Measurements from ENCODE around the gene SLC10A2.
"Not testable (repeated sequence)": the region's sequence is repeated elsewhere in the genome, so short reads cannot be mapped to it uniquely, and the experiment has no call there.

The SLC10A2 gene, protein sequence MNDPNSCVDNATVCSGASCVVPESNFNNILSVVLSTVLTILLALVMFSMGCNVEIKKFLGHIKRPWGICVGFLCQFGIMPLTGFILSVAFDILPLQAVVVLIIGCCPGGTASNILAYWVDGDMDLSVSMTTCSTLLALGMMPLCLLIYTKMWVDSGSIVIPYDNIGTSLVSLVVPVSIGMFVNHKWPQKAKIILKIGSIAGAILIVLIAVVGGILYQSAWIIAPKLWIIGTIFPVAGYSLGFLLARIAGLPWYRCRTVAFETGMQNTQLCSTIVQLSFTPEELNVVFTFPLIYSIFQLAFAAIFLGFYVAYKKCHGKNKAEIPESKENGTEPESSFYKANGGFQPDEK

GRCh38 chr13:103066079-103066780 is at the start of gene SLC10A2:
Gene SLC10A2, minus strand, starts transcription at chr13:103066417. Its CDS starts 168 bp downstream, at chr13:103066249.
- TF ChIP-seq, protein P1, sequence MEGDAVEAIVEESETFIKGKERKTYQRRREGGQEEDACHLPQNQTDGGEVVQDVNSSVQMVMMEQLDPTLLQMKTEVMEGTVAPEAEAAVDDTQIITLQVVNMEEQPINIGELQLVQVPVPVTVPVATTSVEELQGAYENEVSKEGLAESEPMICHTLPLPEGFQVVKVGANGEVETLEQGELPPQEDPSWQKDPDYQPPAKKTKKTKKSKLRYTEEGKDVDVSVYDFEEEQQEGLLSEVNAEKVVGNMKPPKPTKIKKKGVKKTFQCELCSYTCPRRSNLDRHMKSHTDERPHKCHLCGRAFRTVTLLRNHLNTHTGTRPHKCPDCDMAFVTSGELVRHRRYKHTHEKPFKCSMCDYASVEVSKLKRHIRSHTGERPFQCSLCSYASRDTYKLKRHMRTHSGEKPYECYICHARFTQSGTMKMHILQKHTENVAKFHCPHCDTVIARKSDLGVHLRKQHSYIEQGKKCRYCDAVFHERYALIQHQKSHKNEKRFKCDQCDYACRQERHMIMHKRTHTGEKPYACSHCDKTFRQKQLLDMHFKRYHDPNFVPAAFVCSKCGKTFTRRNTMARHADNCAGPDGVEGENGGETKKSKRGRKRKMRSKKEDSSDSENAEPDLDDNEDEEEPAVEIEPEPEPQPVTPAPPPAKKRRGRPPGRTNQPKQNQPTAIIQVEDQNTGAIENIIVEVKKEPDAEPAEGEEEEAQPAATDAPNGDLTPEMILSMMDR (conservative IDR thresholded peaks at IDR 0.05) = no peak
- no peak within 1 kb of the TSS for H3K27ac ChIP-seq

GRCh38 chr13:103107580-103107979 is 41.4 kb upstream of the SLC10A2 start:
- TF ChIP-seq, protein P1 (conservative IDR thresholded peaks at IDR 0.05) = no peak
- H3K27ac ChIP-seq = no peak overlapping the region

DNA sequence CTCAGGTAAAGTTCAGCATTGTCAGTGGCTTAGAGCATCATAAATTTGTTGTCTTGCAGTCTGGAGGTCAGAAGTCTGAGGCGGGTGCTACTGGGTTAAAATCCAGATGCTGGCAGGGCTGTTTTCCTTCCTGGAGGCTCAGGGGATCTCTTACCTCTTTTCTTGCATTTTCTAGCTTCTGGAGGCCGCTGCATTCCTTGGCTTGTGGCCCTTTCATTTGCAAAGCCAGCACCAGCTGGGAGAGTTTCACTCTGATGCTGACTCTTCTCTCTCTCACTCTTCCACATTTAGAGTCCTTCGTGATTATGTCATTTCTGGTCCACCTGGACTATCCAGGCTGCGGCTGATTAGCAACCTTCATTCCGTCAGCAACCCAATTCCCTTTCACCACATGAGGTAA is 38.1 kb upstream of the SLC10A2 start:
- no peak overlapping the region for H3K27ac ChIP-seq
- TF ChIP-seq, protein P1 (conservative IDR thresholded peaks at IDR 0.05) = no peak

- H3K27ac ChIP-seq = not testable (repeated sequence)
Measured at GRCh38 chr13:103103456-103103855, 37.2 kb upstream of the SLC10A2 start.

- H3K27ac ChIP-seq = no peak overlapping the region
- TF ChIP-seq, protein P1 (conservative IDR thresholded peaks at IDR 0.05) = no peak
Measured at GRCh38 chr13:103102482-103102881, 36.3 kb upstream of the SLC10A2 start.

GRCh38 chr13:103101901-103102300 is 35.7 kb upstream of the SLC10A2 start:
- no peak overlapping the region for H3K27ac ChIP-seq
- TF ChIP-seq, protein P1 (conservative IDR thresholded peaks at IDR 0.05) = no peak

DNA sequence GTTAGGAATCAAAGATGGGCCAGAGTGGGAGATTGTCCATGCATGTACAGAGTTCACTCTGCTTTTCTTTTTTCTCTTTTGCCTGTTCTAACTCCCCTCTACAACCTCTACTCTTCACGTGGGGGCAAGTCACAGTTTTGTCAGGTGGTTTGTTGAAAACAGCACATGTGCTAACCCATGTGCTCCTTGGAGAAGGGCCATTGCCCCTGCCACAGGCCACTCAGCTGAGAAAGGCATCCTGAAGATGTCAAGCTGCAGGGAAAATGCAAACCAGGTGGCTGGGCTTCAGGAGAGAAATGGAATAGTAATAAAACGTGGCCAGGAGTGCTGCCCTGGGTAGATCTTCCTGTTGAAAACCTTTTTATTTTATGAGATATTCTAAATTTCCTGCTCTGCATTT is 35.3 kb upstream of the SLC10A2 start:
- TF ChIP-seq, protein P1 (conservative IDR thresholded peaks at IDR 0.05) = no peak
- H3K27ac ChIP-seq = no peak overlapping the region

DNA sequence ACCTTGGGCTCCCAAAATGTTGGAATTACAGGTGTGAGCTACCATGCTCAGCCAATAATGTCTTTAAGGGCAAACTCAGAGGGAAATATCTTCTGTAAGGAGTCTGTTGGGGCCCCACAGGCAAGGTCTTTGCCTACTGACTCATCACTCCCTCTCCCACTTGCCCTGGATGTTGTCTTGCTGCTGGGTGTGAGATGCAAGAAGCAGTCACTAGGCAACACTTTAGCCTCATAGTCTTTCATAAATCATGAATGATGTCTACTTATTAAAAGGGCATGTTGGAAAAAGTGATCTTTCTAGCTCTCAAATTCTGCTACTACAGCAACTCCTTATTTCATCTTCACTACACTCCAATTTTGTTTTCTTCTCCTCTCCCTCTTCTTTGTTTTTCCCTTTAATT is 34.6 kb upstream of the SLC10A2 start:
- H3K27ac ChIP-seq = no peak overlapping the region
- TF ChIP-seq, protein P1 (conservative IDR thresholded peaks at IDR 0.05) = no peak
